HepG2 (cell line): Measurements from ENCODE around the gene POMP. TPM values are rescaled to one million over a fixed set of nuclear protein-coding genes. Genes with fewer than 3 reads are reported as not detected.

Experiments
- ATF7-NPFF ChIP-seq: sonication (generic); formaldehyde crosslinking; IDR thresholded peaks from 2 replicates; pipeline ENCODE4 v1.8.1; 2023; ENCODE audit warnings: mild to moderate bottlenecking, low read depth, missing genetic modification reagents, moderate library complexity
- CERS6 ChIP-seq: sonication (generic); formaldehyde crosslinking; IDR thresholded peaks from 2 replicates; pipeline ENCODE4 v1.5.0; 2020; ENCODE audit warnings: missing genetic modification reagents
- DRAP1 ChIP-seq: IDR thresholded peaks from 2 replicates; pipeline ENCODE4 v1.6.1; 2016; ENCODE audit warnings: missing genetic modification reagents, missing compliant biosample characterization
- GATAD2A ChIP-seq: IDR thresholded peaks from 2 replicates; pipeline ENCODE4 v1.6.1; 2016
- HBP1 ChIP-seq: IDR thresholded peaks from 2 replicates; pipeline ENCODE4 v1.6.1; 2016; ENCODE audit warnings: low read depth, control low read depth
- MXD1 ChIP-seq: sonication (generic); formaldehyde crosslinking; IDR thresholded peaks from 2 replicates; pipeline ENCODE4 v1.4.0; 2020; ENCODE audit warnings: mild to moderate bottlenecking, missing genetic modification reagents
- PITX1 ChIP-seq: sonication (generic); formaldehyde crosslinking; IDR thresholded peaks from 2 replicates; pipeline ENCODE4 v1.5.1; 2020; ENCODE audit warnings: mild to moderate bottlenecking, missing genetic modification reagents
- PLRG1 ChIP-seq: fragments of 450-650 bp; conservative IDR thresholded peaks from 2 replicates; pipeline ENCODE4 v1.6.1; 2016
- SIX4 ChIP-seq: sonication (generic); formaldehyde crosslinking; IDR thresholded peaks from 2 replicates; pipeline ENCODE4 v1.4.0; 2020; ENCODE audit warnings: missing genetic modification reagents
- ZBED4 ChIP-seq: sonication (generic); formaldehyde crosslinking; IDR thresholded peaks from 2 replicates; pipeline ENCODE4 v1.4.0; 2020; ENCODE audit warnings: missing genetic modification reagents, borderline replicate concordance
- ZNF496 ChIP-seq: sonication (generic); formaldehyde crosslinking; IDR thresholded peaks from 2 replicates; pipeline ENCODE4 v1.8.1; 2023; ENCODE audit warnings: mild to moderate bottlenecking, moderate library complexity, missing genetic modification reagents; ENCODE audit not compliant: insufficient replicate concordance
- ZNF878 ChIP-seq: sonication (generic); formaldehyde crosslinking; IDR thresholded peaks from 2 replicates; pipeline ENCODE4 v1.8.1; 2023; ENCODE audit warnings: mild to moderate bottlenecking, missing genetic modification reagents, moderate library complexity
- ZSCAN22 ChIP-seq: sonication (generic); formaldehyde crosslinking; IDR thresholded peaks from 2 replicates; pipeline ENCODE4 v1.4.0; 2020; ENCODE audit warnings: mild to moderate bottlenecking, missing genetic modification reagents
- polyA plus RNA-seq, 8 experiments: library from polyadenylated mRNA; depleted of rRNA in 3 of 8; stranded (reverse) in 7 of 8; unstranded in 1 of 8; fragments of >200 nt; fragmentation: Illumina TruSeq in 4 of 8; extraction: Trizol in 4 of 8; gene quantifications; 2 replicates each; pipeline versions ENCODE4 v1.2.1 to v1.2.3, GENCODE V29; 2011 to 2016; ENCODE audit warnings: low read depth in 4 of 8, missing spikeins in 1 of 8, mixed read lengths in 1 of 8; ENCODE audit not compliant: insufficient read depth in 1 of 8
- total RNA-seq, 5 experiments: library from RNA; depleted of rRNA; stranded (reverse); fragments of >200 nt; fragmentation: Illumina TruSeq; extraction: Trizol; gene quantifications; 2 replicates each; pipeline ENCODE4 v1.2.3, GENCODE V29; 2016; ENCODE audit warnings: low read depth in 1 of 5
- TF ChIP-seq, protein P1 (sequence below): fragments of 450-650 bp; IDR thresholded peaks from 2 replicates; pipeline ENCODE4 v1.6.1; 2017; ENCODE audit warnings: mild to moderate bottlenecking
- TF ChIP-seq, protein P2 (sequence below): sonication (generic); formaldehyde crosslinking; conservative IDR thresholded peaks from 2 replicates; pipeline ENCODE4 v1.4.0; 2020; ENCODE audit warnings: missing genetic modification reagents

POMP gene
- total and polyA plus RNA-seq, 2 of the 13 experiments (the other 11 are each of a cell fraction or from before 2014, with no cell fraction given): 30.6 to 118 TPM

DNA sequence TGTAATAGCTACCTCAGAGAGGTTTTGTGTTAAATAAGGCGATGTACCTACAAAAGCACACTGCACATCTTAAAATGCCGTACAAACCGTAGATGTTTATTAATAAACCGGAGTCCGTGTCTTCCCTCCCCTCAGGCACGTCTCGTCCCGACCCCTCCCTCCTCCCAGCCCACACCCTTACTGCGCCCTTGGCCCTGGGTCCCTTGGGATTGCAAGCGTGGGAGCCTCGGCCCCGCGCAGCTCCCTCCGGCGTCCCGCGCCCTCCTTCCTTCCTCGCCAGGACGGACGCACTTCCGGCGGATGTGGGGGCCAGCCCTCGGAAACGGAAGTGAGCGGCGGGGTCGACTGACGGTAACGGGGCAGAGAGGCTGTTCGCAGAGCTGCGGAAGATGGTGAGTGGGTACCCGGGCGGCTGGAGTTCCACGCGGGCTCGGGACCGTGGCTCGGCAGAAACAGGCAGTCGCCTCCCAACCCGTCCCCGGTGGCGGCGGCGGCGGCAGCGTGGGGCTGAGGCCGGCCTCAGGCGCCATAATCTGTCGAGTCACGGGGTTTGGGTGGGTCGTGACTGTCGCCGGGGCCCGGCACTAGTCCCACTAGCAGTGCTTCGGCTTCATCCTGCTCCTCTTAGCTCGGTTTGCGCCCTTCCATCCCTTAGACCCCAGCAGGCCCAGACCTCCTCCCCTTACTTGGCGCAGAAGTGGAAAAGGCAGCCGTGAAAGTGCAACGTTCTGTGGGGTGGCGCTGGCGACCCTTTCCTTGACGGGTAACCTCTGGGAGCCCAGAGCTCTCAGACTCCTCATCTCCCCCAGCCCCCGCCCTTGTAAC is at the start of gene POMP (continued):
- TF ChIP-seq ZBED4 (CRISPR knock-in tag) (no peak), PLRG1 (no peak), DRAP1 (CRISPR knock-in tag) (peak; percentile 57), ZNF496 (no peak), SIX4 (CRISPR knock-in tag) (0 out of 2 replicates have a peak, but pooled peaks have one; percentile 18), HBP1 (CRISPR knock-in tag) (peak; percentile 52; the same call in 1 of the 2 replicates), GATAD2A (peak; percentile 70), ZNF878 (0 out of 2 replicates have a peak, but pooled peaks have one; percentile 31), MXD1 (CRISPR knock-in tag) (no peak), ZSCAN22 (CRISPR knock-in tag) (peak; percentile 75; the same call in 1 of the 2 replicates), ATF7-NPFF (CRISPR knock-in tag) (no peak; the same call in 1 of the 2 replicates), CERS6 (CRISPR knock-in tag) (no peak), PITX1 (CRISPR knock-in tag) (peak; percentile 62; the same call in 1 of the 2 replicates)
- TF ChIP-seq, protein P1, sequence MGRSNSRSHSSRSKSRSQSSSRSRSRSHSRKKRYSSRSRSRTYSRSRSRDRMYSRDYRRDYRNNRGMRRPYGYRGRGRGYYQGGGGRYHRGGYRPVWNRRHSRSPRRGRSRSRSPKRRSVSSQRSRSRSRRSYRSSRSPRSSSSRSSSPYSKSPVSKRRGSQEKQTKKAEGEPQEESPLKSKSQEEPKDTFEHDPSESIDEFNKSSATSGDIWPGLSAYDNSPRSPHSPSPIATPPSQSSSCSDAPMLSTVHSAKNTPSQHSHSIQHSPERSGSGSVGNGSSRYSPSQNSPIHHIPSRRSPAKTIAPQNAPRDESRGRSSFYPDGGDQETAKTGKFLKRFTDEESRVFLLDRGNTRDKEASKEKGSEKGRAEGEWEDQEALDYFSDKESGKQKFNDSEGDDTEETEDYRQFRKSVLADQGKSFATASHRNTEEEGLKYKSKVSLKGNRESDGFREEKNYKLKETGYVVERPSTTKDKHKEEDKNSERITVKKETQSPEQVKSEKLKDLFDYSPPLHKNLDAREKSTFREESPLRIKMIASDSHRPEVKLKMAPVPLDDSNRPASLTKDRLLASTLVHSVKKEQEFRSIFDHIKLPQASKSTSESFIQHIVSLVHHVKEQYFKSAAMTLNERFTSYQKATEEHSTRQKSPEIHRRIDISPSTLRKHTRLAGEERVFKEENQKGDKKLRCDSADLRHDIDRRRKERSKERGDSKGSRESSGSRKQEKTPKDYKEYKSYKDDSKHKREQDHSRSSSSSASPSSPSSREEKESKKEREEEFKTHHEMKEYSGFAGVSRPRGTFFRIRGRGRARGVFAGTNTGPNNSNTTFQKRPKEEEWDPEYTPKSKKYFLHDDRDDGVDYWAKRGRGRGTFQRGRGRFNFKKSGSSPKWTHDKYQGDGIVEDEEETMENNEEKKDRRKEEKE: no peak
- TF ChIP-seq, protein P2, sequence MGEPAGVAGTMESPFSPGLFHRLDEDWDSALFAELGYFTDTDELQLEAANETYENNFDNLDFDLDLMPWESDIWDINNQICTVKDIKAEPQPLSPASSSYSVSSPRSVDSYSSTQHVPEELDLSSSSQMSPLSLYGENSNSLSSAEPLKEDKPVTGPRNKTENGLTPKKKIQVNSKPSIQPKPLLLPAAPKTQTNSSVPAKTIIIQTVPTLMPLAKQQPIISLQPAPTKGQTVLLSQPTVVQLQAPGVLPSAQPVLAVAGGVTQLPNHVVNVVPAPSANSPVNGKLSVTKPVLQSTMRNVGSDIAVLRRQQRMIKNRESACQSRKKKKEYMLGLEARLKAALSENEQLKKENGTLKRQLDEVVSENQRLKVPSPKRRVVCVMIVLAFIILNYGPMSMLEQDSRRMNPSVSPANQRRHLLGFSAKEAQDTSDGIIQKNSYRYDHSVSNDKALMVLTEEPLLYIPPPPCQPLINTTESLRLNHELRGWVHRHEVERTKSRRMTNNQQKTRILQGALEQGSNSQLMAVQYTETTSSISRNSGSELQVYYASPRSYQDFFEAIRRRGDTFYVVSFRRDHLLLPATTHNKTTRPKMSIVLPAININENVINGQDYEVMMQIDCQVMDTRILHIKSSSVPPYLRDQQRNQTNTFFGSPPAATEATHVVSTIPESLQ (CRISPR knock-in tag): no peak
